Neural crest cell (in vitro differentiated cells): ENCODE data around the gene PIK3C2G. TPM values are rescaled to one million over a fixed set of nuclear protein-coding genes. Genes with fewer than 3 reads are reported as not detected.

Experiments used
- DNase-seq: peaks from one replicate; pipeline ENCODE4 v3.0.0; 2021; ENCODE audit warnings: low read depth, mixed read lengths, low spot score
- H3K27ac Mint-ChIP-seq: one replicate; pipeline ENCODE4 v1.8.0; 2021; ENCODE audit warnings: mild to moderate bottlenecking, mixed read lengths; ENCODE audit not compliant: unreplicated experiment
- H3K27me3 Mint-ChIP-seq: 2 replicates; pipeline ENCODE4 v1.8.0; 2021; ENCODE audit warnings: low read depth, mild to moderate bottlenecking, mixed read lengths
- H3K36me3 Mint-ChIP-seq: 2 replicates; pipeline ENCODE4 v1.8.0; 2021; ENCODE audit warnings: low read depth, mild to moderate bottlenecking, mixed read lengths
- H3K4me1 Mint-ChIP-seq: 2 replicates; pipeline ENCODE4 v1.8.0; 2021; ENCODE audit warnings: mixed read lengths
- H3K4me3 Mint-ChIP-seq: one replicate; pipeline ENCODE4 v1.8.0; 2021; ENCODE audit warnings: mild to moderate bottlenecking, mixed read lengths
- H3K9me3 Mint-ChIP-seq: 2 replicates; pipeline ENCODE4 v1.8.0; 2021; ENCODE audit warnings: mixed read lengths
- total RNA-seq: library from RNA; stranded (reverse); gene quantifications from 2 replicates; pipeline ENCODE4 v1.2.1, GENCODE V29; 2021
- TF ChIP-seq, protein P1 (sequence below): fragments of 200-600 bp; sonication (generic); conservative IDR thresholded peaks from 2 replicates; pipeline ENCODE4 v1.5.0; 2021; ENCODE audit warnings: antibody characterized with exemption, mild to moderate bottlenecking

The PIK3C2G gene
- total RNA-seq, 1 donor from 2014 or later, result not detected

DNA sequence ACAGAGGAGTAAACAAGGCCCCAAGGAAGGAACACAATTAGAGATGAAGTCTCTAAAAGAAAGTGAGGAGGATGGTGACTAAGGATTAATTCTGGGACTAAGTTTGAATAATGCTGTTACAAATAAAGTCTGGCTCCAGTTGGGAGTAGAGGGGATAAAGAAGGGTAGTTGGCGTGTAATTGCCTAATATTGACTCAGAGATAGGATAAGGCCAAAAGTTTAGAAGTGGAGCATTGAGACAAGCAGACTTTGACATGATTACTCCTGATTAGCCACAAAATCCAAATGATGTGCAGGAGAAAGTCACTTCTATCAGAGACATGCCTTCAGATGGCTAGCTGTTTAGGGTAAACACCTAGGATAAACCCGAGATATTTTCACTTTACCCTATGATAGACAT, 368.1 kb downstream of the PIK3C2G start:
- no peak overlapping the region for H3K4me3 Mint-ChIP-seq
- peaks cover 3% of the 10 kb centered on the region for H3K9me3 Mint-ChIP-seq
- TF ChIP-seq, protein P1, sequence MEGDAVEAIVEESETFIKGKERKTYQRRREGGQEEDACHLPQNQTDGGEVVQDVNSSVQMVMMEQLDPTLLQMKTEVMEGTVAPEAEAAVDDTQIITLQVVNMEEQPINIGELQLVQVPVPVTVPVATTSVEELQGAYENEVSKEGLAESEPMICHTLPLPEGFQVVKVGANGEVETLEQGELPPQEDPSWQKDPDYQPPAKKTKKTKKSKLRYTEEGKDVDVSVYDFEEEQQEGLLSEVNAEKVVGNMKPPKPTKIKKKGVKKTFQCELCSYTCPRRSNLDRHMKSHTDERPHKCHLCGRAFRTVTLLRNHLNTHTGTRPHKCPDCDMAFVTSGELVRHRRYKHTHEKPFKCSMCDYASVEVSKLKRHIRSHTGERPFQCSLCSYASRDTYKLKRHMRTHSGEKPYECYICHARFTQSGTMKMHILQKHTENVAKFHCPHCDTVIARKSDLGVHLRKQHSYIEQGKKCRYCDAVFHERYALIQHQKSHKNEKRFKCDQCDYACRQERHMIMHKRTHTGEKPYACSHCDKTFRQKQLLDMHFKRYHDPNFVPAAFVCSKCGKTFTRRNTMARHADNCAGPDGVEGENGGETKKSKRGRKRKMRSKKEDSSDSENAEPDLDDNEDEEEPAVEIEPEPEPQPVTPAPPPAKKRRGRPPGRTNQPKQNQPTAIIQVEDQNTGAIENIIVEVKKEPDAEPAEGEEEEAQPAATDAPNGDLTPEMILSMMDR, result no peak
- H3K27ac Mint-ChIP-seq, result no peak overlapping the region
- no peaks in the 10 kb centered on the region for H3K27me3 Mint-ChIP-seq
- DNase-seq, result no peak
- peaks cover 3% of the 10 kb centered on the region for H3K36me3 Mint-ChIP-seq
- no peaks in the 10 kb centered on the region for H3K4me1 Mint-ChIP-seq

DNA sequence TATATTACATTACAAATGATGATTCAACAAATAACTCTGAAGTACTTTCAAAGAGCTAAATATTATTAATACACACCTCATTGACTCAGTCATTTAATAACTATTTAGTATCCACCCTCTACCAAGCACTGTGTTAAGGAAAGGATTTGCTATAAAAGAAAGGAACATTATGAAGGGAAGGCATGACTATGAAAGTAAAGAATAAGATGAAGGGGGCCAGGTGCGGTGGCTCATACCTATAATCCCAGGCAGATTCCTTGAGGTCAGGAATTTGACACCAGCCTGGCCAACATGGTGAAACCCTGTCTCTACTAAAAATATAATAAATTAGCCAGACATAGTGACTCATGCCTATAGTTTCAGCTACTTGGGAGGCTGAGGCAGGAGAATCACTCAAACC, 368.6 kb downstream of the PIK3C2G start:
- no peaks in the 10 kb centered on the region for H3K4me1 Mint-ChIP-seq

DNA sequence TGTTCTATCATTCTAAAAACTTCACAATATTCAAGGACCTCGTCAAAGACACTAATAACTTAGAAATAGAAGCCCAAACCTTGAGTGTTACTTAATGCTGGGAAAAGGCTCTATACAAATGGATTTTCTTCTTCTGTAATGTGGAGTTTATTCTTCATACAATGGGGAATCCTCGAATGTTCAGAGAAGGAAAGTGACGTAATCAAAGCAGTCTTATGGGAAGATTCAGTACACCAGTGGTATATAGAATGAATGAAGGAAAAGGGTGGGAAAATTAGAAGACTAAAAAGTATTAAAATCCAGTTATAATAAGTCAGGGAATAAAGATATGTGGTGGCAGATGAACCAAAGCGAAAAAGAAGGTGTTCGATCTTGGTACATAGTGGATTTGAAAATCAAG, 370.0 kb downstream of the PIK3C2G start:
- Mint-ChIP-seq H3K36me3 (peaks cover 3% of the 10 kb centered on the region), H3K4me1 (no peaks in the 10 kb centered on the region), H3K4me3 (no peak overlapping the region), H3K27ac (no peak overlapping the region), H3K27me3 (no peaks in the 10 kb centered on the region), H3K9me3 (peaks cover 3% of the 10 kb centered on the region)
- no peak for DNase-seq
- TF ChIP-seq, protein P1, result no peak

More for the DNA sequence above, 368.6 kb downstream of the PIK3C2G start:
- H3K36me3 Mint-ChIP-seq, result peaks cover 3% of the 10 kb centered on the region
- no peak for DNase-seq
- no peaks in the 10 kb centered on the region for H3K27me3 Mint-ChIP-seq
- TF ChIP-seq, protein P1, result no peak
- H3K4me3 Mint-ChIP-seq, result no peak overlapping the region
- peaks cover 3% of the 10 kb centered on the region for H3K9me3 Mint-ChIP-seq
- no peak overlapping the region for H3K27ac Mint-ChIP-seq

DNA sequence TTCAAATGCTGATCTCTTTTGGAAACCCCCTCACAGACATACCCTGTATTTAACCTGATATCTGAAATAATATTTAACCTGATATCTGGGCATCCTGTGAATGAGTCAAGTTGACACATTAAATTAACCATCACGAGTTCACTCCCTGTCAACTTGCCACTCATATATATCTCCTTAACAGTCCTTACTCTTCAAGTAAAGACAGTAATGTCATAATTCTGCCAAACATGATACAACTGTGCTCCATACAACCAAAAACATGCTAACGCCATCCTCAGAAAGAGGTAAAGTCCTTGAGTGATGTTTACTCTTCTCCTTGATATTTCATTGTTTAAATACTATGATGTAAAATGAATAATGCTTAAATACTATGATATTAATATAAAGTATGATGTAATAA, 371.5 kb downstream of the PIK3C2G start:
- no peaks in the 10 kb centered on the region for H3K9me3 Mint-ChIP-seq
- H3K4me3 Mint-ChIP-seq, result no peak overlapping the region
- no peak for DNase-seq
- no peaks in the 10 kb centered on the region for H3K27me3 Mint-ChIP-seq
- no peaks in the 10 kb centered on the region for H3K36me3 Mint-ChIP-seq
- H3K4me1 Mint-ChIP-seq, result no peaks in the 10 kb centered on the region
- TF ChIP-seq, protein P1, result no peak
- H3K27ac Mint-ChIP-seq, result no peak overlapping the region

DNA sequence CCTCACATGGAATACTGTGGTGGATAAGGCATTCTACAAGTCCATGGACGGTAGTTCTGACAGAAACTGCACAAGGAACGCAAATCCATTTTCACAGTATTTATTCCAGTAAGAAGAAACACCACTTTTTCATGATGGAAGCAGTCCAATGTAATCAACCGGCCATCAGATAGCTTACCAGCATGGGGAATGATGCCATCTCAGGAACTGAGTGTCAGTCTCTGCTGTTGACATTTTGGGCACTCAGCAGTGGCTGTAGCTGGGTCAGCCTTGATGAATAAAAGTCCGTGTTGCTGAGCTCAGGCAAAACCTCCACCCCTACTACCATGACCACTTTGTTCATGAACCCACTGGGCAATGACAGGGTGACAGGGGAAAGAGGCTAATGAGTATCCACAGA, 373.1 kb downstream of the PIK3C2G start:
- H3K9me3 Mint-ChIP-seq, result no peaks in the 10 kb centered on the region
- H3K27ac Mint-ChIP-seq, result no peak overlapping the region

More for the DNA sequence above, 373.1 kb downstream of the PIK3C2G start:
- no peak for DNase-seq
- H3K36me3 Mint-ChIP-seq, result no peaks in the 10 kb centered on the region
- no peaks in the 10 kb centered on the region for H3K27me3 Mint-ChIP-seq
- TF ChIP-seq, protein P1, result no peak
- no peak overlapping the region for H3K4me3 Mint-ChIP-seq
- H3K4me1 Mint-ChIP-seq, result no peaks in the 10 kb centered on the region
